Astrocyte of the cerebellum (primary cell): ENCODE results near the gene CAGE1.
"Not testable (repeated sequence)": the region's sequence is repeated elsewhere in the genome, so short reads cannot be mapped to it uniquely, and the experiment has no call there.

Experiments used
- DNase-seq: peaks from one replicate; pipeline ENCODE4 v3.0.0-alpha.2; 2011; ENCODE audit warnings: low read depth
- H3K4me3 ChIP-seq: 2 replicates; pipeline ENCODE4 v1.5.1; 2011; ENCODE audit warnings: mild to moderate bottlenecking, low read depth, low read length, moderate library complexity
- in situ Hi-C: cut with HindIII; loops from 2 replicates; pipeline ENCODE4 v1.10.0; 2017; ENCODE audit warnings: low sequenced_read_pairs
- TF ChIP-seq, protein P1 (sequence below): IDR thresholded peaks from 2 replicates; pipeline ENCODE4 v1.5.1; 2012; ENCODE audit warnings: low read length, low read depth, moderate library complexity, mild to moderate bottlenecking; ENCODE audit errors: missing control alignments

The CAGE1 gene

GRCh38 chr6:7341989-7342742 lies 47.4 kb downstream of the CAGE1 start:
- in situ Hi-C loops, result no loop called here
- DNase-seq, result no peak
- TF ChIP-seq, protein P1, sequence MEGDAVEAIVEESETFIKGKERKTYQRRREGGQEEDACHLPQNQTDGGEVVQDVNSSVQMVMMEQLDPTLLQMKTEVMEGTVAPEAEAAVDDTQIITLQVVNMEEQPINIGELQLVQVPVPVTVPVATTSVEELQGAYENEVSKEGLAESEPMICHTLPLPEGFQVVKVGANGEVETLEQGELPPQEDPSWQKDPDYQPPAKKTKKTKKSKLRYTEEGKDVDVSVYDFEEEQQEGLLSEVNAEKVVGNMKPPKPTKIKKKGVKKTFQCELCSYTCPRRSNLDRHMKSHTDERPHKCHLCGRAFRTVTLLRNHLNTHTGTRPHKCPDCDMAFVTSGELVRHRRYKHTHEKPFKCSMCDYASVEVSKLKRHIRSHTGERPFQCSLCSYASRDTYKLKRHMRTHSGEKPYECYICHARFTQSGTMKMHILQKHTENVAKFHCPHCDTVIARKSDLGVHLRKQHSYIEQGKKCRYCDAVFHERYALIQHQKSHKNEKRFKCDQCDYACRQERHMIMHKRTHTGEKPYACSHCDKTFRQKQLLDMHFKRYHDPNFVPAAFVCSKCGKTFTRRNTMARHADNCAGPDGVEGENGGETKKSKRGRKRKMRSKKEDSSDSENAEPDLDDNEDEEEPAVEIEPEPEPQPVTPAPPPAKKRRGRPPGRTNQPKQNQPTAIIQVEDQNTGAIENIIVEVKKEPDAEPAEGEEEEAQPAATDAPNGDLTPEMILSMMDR, result no peak
- H3K4me3 ChIP-seq, result no peak overlapping the region

DNA sequence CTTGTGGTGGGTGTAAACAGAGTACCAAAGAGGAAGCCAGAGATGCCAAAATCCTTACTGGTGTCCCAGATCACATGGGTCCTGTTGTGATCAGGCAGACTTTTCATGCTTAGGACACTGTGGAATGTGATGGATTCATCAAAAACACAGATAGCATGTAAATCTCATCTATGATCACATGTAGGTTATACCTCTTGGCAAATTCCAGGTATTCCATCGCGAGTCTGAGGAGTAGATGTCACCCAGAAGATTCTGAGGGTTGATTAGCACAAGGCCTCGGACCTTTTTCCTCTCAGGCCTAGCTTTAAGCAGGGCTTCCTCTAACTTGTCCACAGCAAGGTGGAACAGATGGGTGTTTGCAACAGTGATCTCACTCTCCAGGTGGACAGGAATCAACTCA lies 48.3 kb downstream of the CAGE1 start:
- TF ChIP-seq, protein P1, result no peak
- no peak for DNase-seq
- in situ Hi-C loops, result no loop called here
- no peak overlapping the region for H3K4me3 ChIP-seq

DNA sequence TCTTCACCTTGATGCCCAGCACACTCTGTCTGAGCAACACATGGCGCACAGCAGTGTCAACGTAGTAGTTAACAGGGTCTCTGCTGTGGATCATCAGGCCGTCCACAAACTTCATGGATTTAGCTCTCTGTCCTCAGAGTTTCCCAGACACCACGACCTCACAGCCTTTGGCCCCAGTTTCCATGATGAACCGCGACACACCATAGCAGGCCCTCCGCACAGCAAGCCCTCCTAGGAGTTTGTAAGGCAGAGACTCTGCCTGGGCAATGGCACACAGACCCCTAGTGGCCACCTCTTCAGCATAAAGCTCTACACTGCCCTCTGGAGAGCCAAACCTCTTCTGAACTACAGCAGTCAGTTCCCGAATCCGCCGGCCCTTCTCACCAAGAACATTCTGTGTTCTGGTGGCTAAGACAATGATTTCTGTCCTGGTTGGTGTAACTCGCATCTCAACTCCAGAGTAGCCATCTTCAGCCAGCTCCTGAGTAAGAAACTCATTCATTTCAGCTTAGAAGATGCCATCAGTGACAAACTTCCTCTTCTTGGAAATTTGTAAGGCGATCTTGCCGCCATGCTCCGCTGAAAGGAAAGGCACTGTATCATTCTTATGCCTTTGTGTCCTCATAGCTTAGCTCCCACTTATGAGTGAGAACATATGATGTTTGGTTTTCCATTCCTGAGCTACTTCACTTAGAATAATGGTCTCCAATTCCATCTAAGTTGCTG lies 50.4 kb downstream of the CAGE1 start:
- TF ChIP-seq, protein P1, result peak; percentile 41
- H3K4me3 ChIP-seq, DNase-seq, in situ Hi-C loops: not testable (repeated sequence)

- TF ChIP-seq, protein P1, result no peak
- in situ Hi-C loops, result no loop called here
- H3K4me3 ChIP-seq, result no peak overlapping the region
- no peak for DNase-seq
These were observed 51.5 kb downstream of the CAGE1 start for GRCh38 chr6:7338031-7338430.

DNA sequence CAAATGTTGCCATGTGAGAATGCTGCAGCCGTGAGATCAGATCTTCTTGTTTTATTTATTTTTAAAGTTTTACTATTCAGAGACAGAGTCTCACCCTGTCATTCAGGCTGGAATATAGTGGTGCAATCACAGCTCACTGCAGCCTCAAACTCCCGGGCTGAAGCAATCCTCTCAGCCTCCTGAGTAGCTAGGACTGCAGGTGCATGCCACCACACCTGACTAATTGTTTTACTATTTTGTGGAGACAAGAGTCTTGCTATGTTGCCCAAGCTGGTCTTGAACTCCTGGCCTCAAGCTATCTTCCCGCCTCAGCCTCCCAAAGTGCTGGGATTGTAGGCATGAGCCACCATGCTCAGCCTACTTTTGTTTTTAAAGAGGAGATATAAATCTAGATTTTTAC lies 54.0 kb downstream of the CAGE1 start:
- no peak for DNase-seq
- in situ Hi-C loops, result no loop called here
- TF ChIP-seq, protein P1, result no peak
- no peak overlapping the region for H3K4me3 ChIP-seq

DNA sequence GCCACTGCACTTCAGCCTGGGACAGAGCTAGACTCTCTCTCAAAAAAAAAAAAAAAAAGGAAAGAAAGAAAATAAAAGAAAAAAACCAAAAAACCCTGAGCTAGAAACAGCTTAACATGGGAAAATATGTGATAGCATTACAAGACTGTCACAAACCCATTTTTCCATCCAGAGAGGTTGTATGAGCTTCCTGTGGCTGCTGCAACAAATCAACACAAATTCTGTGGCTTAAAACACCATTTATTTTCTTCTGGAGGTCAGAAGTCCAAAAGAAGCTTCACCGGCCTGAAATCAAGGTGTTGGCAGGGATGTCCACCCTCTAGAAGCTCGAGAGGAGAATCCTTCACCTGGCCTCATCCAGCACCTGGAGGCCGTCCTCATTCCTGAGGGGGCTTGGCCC lies 54.9 kb downstream of the CAGE1 start:
- no peak for DNase-seq
- no peak overlapping the region for H3K4me3 ChIP-seq
- in situ Hi-C loops, result no loop called here
- TF ChIP-seq, protein P1, result no peak
